K562 (cell line): ENCODE data around the gene DUS3L. TPM values are rescaled to one million over a fixed set of nuclear protein-coding genes. Genes with fewer than 3 reads are reported as not detected.

Source experiments
- CHD2 ChIP-seq: IDR thresholded peaks from 2 replicates; pipeline ENCODE4 v1.6.1; 2011; ENCODE audit warnings: low read depth, low read length
- KLF16 ChIP-seq: IDR thresholded peaks from 2 replicates; pipeline ENCODE4 v1.6.1; 2016; ENCODE audit warnings: antibody characterized with exemption
- MYC ChIP-seq, 2 experiments: fragments of 250-450 bp in 1 of 2; sonication (Bioruptor Pico) in 1 of 2; IDR thresholded peaks; 2 replicates each; pipeline versions ENCODE4 v1.5.1 to v1.6.1; 2012 to 2021; ENCODE audit warnings: low read depth in 2 of 2, borderline replicate concordance in 1 of 2, improper control_type of control experiment in 1 of 2, low read length in 1 of 2, mild to moderate bottlenecking in 1 of 2, moderate library complexity in 1 of 2
- NR2C1 ChIP-seq, 2 experiments: fragments of 450-650 bp; IDR thresholded peaks; 2 replicates each; pipeline ENCODE4 v1.6.1; 2017; ENCODE audit warnings: mild to moderate bottlenecking in 2 of 2, antibody characterized with exemption in 1 of 2, inconsistent platforms in 1 of 2, missing compliant biosample characterization in 1 of 2, missing genetic modification characterization in 1 of 2
- SIN3A ChIP-seq, 2 experiments: fragments of 150-350 bp in 1 of 2; IDR thresholded peaks; 2 replicates each; pipeline ENCODE4 v1.6.1; 2011 to 2016; ENCODE audit warnings: borderline replicate concordance in 2 of 2, low read depth in 2 of 2, low read length in 2 of 2, mild to moderate bottlenecking in 2 of 2, moderate library complexity in 2 of 2; ENCODE audit not compliant: control insufficient read depth in 1 of 2
- TRIM24 ChIP-seq, 2 experiments: fragments of 450-650 bp; IDR thresholded peaks; 2 replicates each; pipeline ENCODE4 v1.6.1; 2016
- YY1 ChIP-seq, 3 experiments: IDR thresholded peaks; 2 replicates each; pipeline ENCODE4 v1.6.1; 2011; ENCODE audit warnings: low read length in 2 of 3, mild to moderate bottlenecking in 2 of 3, moderate library complexity in 2 of 3, borderline replicate concordance in 1 of 3, control low read depth in 1 of 3, low read depth in 1 of 3; ENCODE audit not compliant: insufficient read depth in 3 of 3, insufficient replicate concordance in 2 of 3, control insufficient read depth in 1 of 3, insufficient read length in 1 of 3; ENCODE audit errors: extremely low read depth in 1 of 3
- ZKSCAN1 ChIP-seq: fragments of 150-350 bp; IDR thresholded peaks from 2 replicates; pipeline ENCODE4 v1.6.1; 2016; ENCODE audit warnings: low read depth, low read length
- ZNF23 ChIP-seq: fragments of 250-450 bp; sonication (Bioruptor Pico); IDR thresholded peaks from 2 replicates; pipeline ENCODE4 v1.4.0; 2020; ENCODE audit warnings: mild to moderate bottlenecking
- polyA plus RNA-seq, 8 experiments: library from polyadenylated mRNA; depleted of rRNA in 4 of 8; stranded (reverse) in 5 of 8; unstranded in 3 of 8; fragments of >200 nt; fragmentation: Nextera tagmentation in 2 of 8; fragmentation: Illumina TruSeq in 1 of 8; extraction: Ambion mirVana in 2 of 8; extraction: Trizol in 1 of 8; gene quantifications; 2 replicates each; pipeline versions ENCODE4 v1.2.1 to v1.2.3, GENCODE V29; 2011 to 2014; ENCODE audit warnings: inconsistent platforms in 1 of 8, missing spikeins in 1 of 8
- total RNA-seq, 7 experiments: library from RNA; depleted of rRNA in 6 of 7; stranded (reverse); fragments of >200 nt in 6 of 7; fragmentation: Illumina TruSeq in 2 of 7; extraction: Trizol in 2 of 7; gene quantifications; 2 replicates each; pipeline versions ENCODE4 v1.2.1 to v1.2.3, GENCODE V29; 2011 to 2021; ENCODE audit warnings: low replicate concordance in 1 of 7
- TF ChIP-seq, protein P1 (sequence below): IDR thresholded peaks from 2 replicates; pipeline ENCODE4 v1.6.1; 2014; ENCODE audit warnings: antibody characterized with exemption
- TF ChIP-seq, protein P2 (sequence below): IDR thresholded peaks from 2 replicates; pipeline ENCODE4 v1.6.1; 2011; ENCODE audit not compliant: insufficient read length; ENCODE audit errors: extremely low read depth
- TF ChIP-seq, protein P3 (sequence below): fragments of 250-450 bp; sonication (Bioruptor Pico); IDR thresholded peaks from 2 replicates; pipeline ENCODE4 v1.8.0; 2022; ENCODE audit warnings: inconsistent platforms, mild to moderate bottlenecking, moderate library complexity, borderline replicate concordance
- TF ChIP-seq, protein P4 (sequence below): fragments of 450-650 bp; formaldehyde crosslinking; IDR thresholded peaks from 2 replicates; pipeline ENCODE4 v1.4.0; 2020; ENCODE audit warnings: mild to moderate bottlenecking, moderate library complexity
- TF ChIP-seq, protein P5 (sequence below): IDR thresholded peaks from 3 replicates; pipeline ENCODE4 v1.6.1; 2011; ENCODE audit warnings: borderline replicate concordance, mild to moderate bottlenecking; ENCODE audit not compliant: insufficient read length, insufficient read depth

The DUS3L gene
- total and polyA plus RNA-seq, 9 of the 15 experiments (the other 6 are each of a cell fraction or from before 2014, with no cell fraction given) = 1.7 to 102 (median 77.5) TPM

DNA sequence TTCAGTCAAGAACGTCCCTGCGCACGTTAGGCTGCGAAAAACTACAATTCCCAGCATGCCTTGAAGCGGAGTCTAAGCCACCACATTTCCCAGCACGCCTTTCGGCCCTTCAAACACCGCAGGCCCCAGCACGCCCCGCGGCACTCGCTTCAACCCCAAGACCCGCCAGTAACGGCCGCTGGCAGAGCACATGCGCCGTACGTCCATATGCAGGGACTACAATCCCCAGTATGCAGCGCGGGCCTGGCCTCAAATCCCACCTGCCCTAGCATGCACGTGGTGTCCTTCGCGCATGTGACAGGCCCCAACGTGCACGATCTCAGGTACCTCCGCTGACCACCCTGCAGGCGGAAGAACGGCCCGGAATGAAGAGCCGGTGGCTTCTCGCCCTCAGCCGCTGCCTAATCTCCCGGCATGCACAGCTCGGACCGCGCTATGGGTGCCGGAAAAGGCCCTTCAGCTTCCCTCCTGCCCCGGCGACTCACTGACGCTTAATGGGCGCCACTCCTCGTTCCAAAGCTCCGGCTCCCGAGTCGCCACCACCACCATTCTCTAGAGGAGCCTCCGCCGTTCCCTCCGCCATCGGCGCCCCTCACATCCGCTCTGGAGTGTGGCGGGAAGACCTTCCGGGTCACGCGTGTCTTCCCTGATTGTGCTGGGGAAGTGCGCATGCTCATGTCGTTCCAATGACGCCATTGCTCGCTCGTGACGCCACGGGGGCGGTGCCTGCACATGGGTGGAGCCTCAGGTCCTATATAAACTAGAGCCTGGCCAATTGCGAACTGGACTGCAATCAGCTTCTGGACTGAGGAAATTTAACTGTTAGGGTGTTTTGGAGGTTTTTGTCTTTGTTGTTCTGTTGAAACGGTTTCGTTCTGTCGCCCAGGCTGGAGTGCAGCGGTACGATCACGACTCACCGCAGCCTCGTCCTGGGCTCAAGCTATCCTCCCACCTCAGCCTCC is at the start of gene DUS3L (continued):
- TF ChIP-seq, protein P1, sequence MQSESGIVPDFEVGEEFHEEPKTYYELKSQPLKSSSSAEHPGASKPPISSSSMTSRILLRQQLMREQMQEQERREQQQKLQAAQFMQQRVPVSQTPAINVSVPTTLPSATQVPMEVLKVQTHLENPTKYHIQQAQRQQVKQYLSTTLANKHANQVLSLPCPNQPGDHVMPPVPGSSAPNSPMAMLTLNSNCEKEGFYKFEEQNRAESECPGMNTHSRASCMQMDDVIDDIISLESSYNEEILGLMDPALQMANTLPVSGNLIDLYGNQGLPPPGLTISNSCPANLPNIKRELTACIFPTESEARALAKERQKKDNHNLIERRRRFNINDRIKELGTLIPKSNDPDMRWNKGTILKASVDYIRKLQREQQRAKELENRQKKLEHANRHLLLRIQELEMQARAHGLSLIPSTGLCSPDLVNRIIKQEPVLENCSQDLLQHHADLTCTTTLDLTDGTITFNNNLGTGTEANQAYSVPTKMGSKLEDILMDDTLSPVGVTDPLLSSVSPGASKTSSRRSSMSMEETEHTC = peak; percentile 75
- TF ChIP-seq, protein P2, sequence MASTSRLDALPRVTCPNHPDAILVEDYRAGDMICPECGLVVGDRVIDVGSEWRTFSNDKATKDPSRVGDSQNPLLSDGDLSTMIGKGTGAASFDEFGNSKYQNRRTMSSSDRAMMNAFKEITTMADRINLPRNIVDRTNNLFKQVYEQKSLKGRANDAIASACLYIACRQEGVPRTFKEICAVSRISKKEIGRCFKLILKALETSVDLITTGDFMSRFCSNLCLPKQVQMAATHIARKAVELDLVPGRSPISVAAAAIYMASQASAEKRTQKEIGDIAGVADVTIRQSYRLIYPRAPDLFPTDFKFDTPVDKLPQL = peak; percentile 69
- TF ChIP-seq ZKSCAN1 (peak; percentile 30), MYC (IDR thresholded peaks at IDR 0.05; ENCODE audit: low read depth, low read length) (peak; percentile 99), MYC (CRISPR knock-in tag; IDR thresholded peaks at IDR 0.05; ENCODE audit: borderline replicate concordance, low read depth) (peak; percentile 100), TRIM24 (IDR thresholded peaks at IDR 0.05) (peak in 1 of 2 experiments; percentile 37; a peak in 1 of 4 replicates), KLF16 (no peak), YY1 (IDR thresholded peaks at IDR 0.05; ENCODE audit: borderline replicate concordance in 1 of 3, control insufficient read depth in 1 of 3, extremely low read depth in 1 of 3, insufficient read depth in 3 of 3, insufficient read length in 1 of 3, insufficient replicate concordance in 2 of 3, low read depth in 1 of 3, low read length in 2 of 3) (peak in 2 of 3 experiments; percentile 57 to 83), ZNF23 (CRISPR knock-in tag) (no peak), SIN3A (IDR thresholded peaks at IDR 0.05; ENCODE audit: borderline replicate concordance in 2 of 2, control insufficient read depth in 1 of 2, low read depth in 2 of 2, low read length in 2 of 2) (peak; percentile 89 to 90; a peak in 3 of 4 replicates), CHD2 (peak; percentile 61), NR2C1 (IDR thresholded peaks at IDR 0.05) (peak; percentile 100), NR2C1 (tag; IDR thresholded peaks at IDR 0.05) (peak; percentile 99)
- TF ChIP-seq, protein P3, sequence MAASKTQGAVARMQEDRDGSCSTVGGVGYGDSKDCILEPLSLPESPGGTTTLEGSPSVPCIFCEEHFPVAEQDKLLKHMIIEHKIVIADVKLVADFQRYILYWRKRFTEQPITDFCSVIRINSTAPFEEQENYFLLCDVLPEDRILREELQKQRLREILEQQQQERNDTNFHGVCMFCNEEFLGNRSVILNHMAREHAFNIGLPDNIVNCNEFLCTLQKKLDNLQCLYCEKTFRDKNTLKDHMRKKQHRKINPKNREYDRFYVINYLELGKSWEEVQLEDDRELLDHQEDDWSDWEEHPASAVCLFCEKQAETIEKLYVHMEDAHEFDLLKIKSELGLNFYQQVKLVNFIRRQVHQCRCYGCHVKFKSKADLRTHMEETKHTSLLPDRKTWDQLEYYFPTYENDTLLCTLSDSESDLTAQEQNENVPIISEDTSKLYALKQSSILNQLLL (CRISPR knock-in tag) = no peak
- TF ChIP-seq, protein P4, sequence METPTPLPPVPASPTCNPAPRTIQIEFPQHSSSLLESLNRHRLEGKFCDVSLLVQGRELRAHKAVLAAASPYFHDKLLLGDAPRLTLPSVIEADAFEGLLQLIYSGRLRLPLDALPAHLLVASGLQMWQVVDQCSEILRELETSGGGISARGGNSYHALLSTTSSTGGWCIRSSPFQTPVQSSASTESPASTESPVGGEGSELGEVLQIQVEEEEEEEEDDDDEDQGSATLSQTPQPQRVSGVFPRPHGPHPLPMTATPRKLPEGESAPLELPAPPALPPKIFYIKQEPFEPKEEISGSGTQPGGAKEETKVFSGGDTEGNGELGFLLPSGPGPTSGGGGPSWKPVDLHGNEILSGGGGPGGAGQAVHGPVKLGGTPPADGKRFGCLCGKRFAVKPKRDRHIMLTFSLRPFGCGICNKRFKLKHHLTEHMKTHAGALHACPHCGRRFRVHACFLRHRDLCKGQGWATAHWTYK (CRISPR knock-in tag) = peak; percentile 77
- TF ChIP-seq, protein P5, sequence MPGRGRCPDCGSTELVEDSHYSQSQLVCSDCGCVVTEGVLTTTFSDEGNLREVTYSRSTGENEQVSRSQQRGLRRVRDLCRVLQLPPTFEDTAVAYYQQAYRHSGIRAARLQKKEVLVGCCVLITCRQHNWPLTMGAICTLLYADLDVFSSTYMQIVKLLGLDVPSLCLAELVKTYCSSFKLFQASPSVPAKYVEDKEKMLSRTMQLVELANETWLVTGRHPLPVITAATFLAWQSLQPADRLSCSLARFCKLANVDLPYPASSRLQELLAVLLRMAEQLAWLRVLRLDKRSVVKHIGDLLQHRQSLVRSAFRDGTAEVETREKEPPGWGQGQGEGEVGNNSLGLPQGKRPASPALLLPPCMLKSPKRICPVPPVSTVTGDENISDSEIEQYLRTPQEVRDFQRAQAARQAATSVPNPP = no peak
